HG02943 (cell line): ENCODE results near the gene THSD4.

Source experiments
- ATAC-seq: cut with Tn5 transposase; IDR thresholded peaks from one replicate; pipeline ENCODE4 v1.9.1; 2021; ENCODE audit warnings: mild to moderate bottlenecking, low read depth, moderate library complexity; ENCODE audit not compliant: unreplicated experiment

Gene THSD4

GRCh38 chr15:71505962-71506361 lies 390.7 kb downstream of the THSD4 start:
- ATAC-seq = no peak

- ATAC-seq = no peak
These were observed 391.7 kb downstream of the THSD4 start for GRCh38 chr15:71506946-71507345.

- no peak for ATAC-seq
These were observed 392.9 kb downstream of the THSD4 start for GRCh38 chr15:71508081-71508682.

DNA sequence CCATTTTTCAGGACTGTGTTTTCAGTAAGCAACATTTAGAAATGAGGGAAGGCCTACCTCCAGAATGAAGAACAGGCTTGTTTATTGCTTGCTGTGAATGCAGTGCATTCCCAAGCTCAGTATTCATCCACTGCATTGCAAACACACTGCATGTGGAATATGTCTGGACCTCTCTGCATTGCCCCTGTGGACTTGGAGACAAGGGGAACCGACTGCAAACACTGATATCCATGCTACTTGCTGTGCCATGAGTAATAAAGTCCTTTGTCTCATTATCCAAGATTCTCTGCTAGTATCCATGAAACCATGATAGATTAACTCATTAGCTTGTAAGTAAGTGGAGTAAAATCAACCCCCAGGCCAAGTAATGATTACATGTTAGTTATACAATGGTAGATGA lies 393.9 kb downstream of the THSD4 start:
- ATAC-seq = no peak

DNA sequence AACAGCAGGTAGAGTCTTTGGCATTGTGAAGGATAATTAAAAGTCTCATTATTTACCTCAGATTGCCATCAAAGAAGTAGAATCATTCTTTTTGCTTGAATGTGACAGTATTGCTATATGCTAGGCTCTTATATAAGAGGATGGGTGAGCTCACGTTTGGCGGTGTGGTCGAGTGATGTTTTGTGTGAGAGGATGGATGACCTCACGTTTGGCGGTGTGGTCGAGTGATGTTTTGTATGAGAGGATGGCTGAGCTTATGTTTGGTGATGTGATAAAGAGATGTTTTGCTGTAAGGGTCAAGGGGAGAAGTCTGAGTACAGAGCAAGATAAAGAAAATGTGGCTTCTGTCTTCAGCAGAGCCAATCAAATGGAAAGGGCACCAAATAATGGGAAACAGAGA lies 395.5 kb downstream of the THSD4 start:
- no peak for ATAC-seq

- ATAC-seq = no peak
These were observed 396.8 kb downstream of the THSD4 start for GRCh38 chr15:71511796-71512681.

DNA sequence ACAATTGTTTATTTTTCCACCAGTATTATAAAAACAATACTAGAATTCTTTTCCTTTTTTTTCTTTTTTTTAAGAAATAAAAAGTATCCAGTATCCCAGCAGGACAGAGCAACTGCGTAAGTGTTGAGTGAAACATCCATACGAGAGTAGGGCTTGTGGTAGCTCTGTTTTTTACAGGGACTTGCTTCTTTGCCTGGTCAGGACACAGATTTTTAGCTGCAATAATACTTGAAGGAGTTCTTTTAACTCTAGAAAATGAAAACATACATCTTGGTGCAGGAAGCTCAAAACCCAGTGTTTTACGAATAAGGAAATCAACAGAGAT lies 397.4 kb downstream of the THSD4 start:
- no peak for ATAC-seq

- no peak for ATAC-seq
These were observed 400.3 kb downstream of the THSD4 start for GRCh38 chr15:71515375-71516186.

- no peak for ATAC-seq
These were observed 402.5 kb downstream of the THSD4 start for GRCh38 chr15:71517751-71518150.

DNA sequence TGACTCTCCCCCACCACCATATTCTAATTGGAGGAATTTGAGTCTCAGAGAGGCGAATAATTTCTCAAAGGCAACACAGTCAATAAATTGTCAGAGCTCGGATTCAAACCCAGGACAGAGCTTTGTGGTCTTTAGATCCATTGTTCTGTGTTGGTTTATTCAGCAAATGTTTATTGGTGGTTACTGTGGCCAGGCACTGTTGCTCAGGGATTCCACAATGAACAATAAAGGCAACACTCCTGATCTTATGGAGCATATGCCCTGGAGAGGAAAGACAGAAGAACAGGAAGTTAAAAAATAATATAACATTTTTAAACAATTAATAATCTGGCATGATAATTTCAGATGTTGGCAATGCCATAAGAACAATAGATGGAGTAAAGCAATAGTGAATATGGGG lies 403.4 kb downstream of the THSD4 start:
- ATAC-seq = no peak

DNA sequence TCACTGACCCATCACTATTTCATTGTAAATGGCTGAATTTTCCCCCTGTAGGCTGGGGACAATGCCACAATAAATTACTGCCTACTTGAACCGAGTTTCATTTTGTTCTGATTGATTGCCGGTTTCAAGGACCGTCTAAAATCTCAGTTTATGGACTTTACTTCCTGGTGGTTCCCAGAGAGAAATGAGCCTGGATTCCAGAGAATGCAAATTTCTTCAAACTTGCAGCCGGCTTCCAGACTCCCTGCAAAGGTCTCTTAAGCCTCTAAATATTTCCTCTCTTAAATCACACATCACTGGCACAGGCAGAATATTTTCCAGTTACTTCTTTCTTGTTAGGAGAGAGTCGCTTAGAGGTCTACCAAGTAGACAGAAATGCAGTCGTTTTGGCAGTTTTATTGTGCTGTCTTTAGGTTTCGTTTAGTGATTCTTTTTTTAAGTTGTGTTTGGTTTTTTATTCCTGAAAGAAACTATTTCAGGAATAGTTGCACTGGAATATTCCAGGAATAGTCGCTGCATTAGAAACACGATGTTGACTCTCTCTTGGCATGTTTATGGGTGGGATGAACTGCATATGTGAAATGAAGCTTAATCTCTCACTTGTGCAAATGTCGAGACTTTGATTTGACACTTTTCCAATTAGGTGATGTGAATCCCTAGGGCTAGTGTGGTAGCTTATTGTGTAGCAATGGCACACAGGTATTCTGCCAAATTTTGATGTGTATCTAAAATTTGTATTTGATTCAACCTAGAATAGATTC lies 411.0 kb downstream of the THSD4 start:
- no peak for ATAC-seq

- no peak for ATAC-seq
These were observed 414.1 kb downstream of the THSD4 start for GRCh38 chr15:71529361-71529760.

- ATAC-seq = no peak
These were observed 414.8 kb downstream of the THSD4 start for GRCh38 chr15:71530116-71530515.

- ATAC-seq = no peak
These were observed 417.7 kb downstream of the THSD4 start for GRCh38 chr15:71532994-71533393.

- no peak for ATAC-seq
These were observed 422.9 kb downstream of the THSD4 start for GRCh38 chr15:71538181-71538580.

DNA sequence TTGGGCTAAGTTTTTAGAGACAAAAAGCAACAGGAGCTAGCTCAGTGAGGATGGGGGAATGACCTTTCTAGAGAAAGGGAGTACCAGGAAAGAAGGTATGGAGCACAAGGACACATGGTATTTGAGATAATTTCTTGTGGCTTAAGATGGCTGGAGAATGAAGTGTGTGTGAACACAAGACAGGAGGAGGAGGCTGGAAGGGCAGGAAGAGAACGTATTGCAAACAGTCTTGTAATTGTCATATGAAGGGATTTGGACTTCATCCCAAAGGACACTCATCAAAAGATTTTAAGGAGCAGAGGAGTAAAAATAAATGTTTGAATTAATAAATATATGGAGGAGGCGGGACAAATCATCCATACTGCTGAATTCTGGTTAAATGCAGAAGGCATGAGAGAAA lies 426.5 kb downstream of the THSD4 start:
- ATAC-seq = no peak

DNA sequence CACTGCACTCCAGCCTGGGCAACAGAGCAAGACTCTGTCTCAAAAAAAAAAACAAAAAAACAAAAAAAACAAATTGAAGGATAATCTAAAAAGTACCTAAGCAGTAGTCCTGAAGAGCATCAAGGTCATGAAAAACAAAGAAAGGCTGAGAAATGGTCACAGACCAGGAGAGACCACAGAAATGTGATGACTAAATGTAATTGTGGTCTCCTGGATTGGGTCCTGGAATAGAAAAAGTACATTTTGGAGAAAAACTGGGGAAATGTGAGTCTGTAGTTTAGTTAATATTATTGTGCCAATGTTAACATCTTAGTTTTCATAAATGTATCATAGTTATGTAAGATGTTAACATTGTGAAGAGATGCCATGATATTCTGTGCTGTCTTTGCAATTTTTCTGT lies 427.6 kb downstream of the THSD4 start:
- ATAC-seq = no peak

GRCh38 chr15:71543413-71543812 lies 428.1 kb downstream of the THSD4 start:
- no peak for ATAC-seq

GRCh38 chr15:71545223-71545760 lies 430.0 kb downstream of the THSD4 start:
- no peak for ATAC-seq

- ATAC-seq = no peak
These were observed 430.7 kb downstream of the THSD4 start for GRCh38 chr15:71545923-71546322.
